Aorta (tissue), 5 donors: ENCODE results near the gene TOR1A. TPM values are rescaled to one million over a fixed set of nuclear protein-coding genes. Genes with fewer than 3 reads are reported as not detected.
A peak's percentile ranks its signal among the peaks of the same experiment; 100 is the strongest.

ENCODE experiments used
- ATAC-seq: fragments of 200-7000 bp; cut with Tn5 transposase; one replicate; pipeline ENCODE4 v1.9.1; 2022; ENCODE audit warnings: moderate library complexity; ENCODE audit not compliant: low FRiP score
- DNase-seq, 2 donors: peaks; one replicate each; pipeline ENCODE4 v3.0.0-alpha.2; 2020
- H3K27ac ChIP-seq, 2 donors: one replicate each; pipeline ENCODE4 v1.5.1; 2013; ENCODE audit warnings: low read length in 2 of 2, mild to moderate bottlenecking in 2 of 2, moderate library complexity in 2 of 2, control low read depth in 1 of 2, inconsistent platforms in 1 of 2, low read depth in 1 of 2
- H3K27me3 ChIP-seq, 2 donors: one replicate each; pipeline ENCODE4 v1.6.1; 2013; ENCODE audit warnings: control low read depth in 1 of 2, low read length in 1 of 2, mild to moderate bottlenecking in 1 of 2, moderate library complexity in 1 of 2; ENCODE audit not compliant: insufficient read depth in 2 of 2, control insufficient read depth in 1 of 2
- H3K36me3 ChIP-seq, 2 donors: one replicate each; pipeline ENCODE4 v1.6.1; 2013; ENCODE audit warnings: control low read depth in 1 of 2, low read length in 1 of 2, mild to moderate bottlenecking in 1 of 2; ENCODE audit not compliant: insufficient read depth in 2 of 2, control insufficient read depth in 1 of 2
- H3K4me1 ChIP-seq, 2 donors: one replicate each; pipeline ENCODE4 v1.6.1; 2013; ENCODE audit warnings: low read length in 2 of 2, control low read depth in 1 of 2, mild to moderate bottlenecking in 1 of 2, moderate library complexity in 1 of 2; ENCODE audit not compliant: insufficient read depth in 2 of 2, control insufficient read depth in 1 of 2
- H3K4me3 ChIP-seq, 2 donors: one replicate each; pipeline ENCODE4 v1.5.1; 2013; ENCODE audit warnings: low read length in 2 of 2, control low read depth in 1 of 2, mild to moderate bottlenecking in 1 of 2
- H3K9me3 ChIP-seq: one replicate; pipeline ENCODE4 v1.6.1; 2013; ENCODE audit warnings: mild to moderate bottlenecking, low read length; ENCODE audit not compliant: control insufficient read depth
- WGBS, 2 donors: extraction: QIAGEN DNeasy Blood & Tissue Kit; methylation state at CpG; one replicate each; pipeline ENCODE4 v1.1.7; 2013; 5-methylcytosine and 5-hydroxymethylcytosine counted together
- intact Hi-C, 2 donors: fragments of 100-400 bp; cut with DNase I; formaldehyde crosslinking; loops; one replicate each; pipeline versions ENCODE4 v1.14.2 to v1.15.0; 2022
- microRNA-seq, 2 donors: library from miRNA; unstranded; fragments of <30 nt; microRNA quantifications; one replicate each; pipeline ENCODE4 v1.2.0, GENCODE V29; 2020
- polyA plus RNA-seq, 2 donors: library from polyadenylated mRNA; stranded (reverse); fragments of 200-250 nt; gene quantifications; one replicate each; pipeline ENCODE4 v1.2.3, GENCODE V29; 2013
- total RNA-seq, 2 donors: library from RNA; stranded (reverse); fragmentation: NEBNext Ultra II Directional; extraction: Animal tissue kit (Norgen Biotek cat#: 25700); gene quantifications; one replicate each; pipeline ENCODE4 v1.2.1, GENCODE V29; 2021
- donor health status: healthy with polysubstance abuse.
- donor health status: Bipolar disorder and iron deficiency.
- donor health status: DM: no; HTN: no; CAD: no.
- donor health status: DM: no; HTN: no; CAD: no.
- donor health status: DM: yes; HTN: yes; CAD: no.

TOR1A gene
- total and polyA plus RNA-seq, 4 donors = 25.2 to 29.0 (median 26.4) TPM

- intact Hi-C loops = no loop called here
- Histone ChIP-seq H3K9me3 (no peaks in the 10 kb centered on the region), H3K27ac (no peak overlapping the region), H3K36me3 (no peaks in the 10 kb centered on the region), H3K27me3 (no peaks in the 10 kb centered on the region), H3K4me3 (no peak overlapping the region), H3K4me1 (no peaks in the 10 kb centered on the region)
- ATAC-seq = no peak
- no peak for DNase-seq
- WGBS, 2 donors = 95 to 97% methylated on average over 6 of the region's 6 CpGs
Measured at GRCh38 chr9:129768486-129768885, 55.5 kb downstream of the TOR1A start.

DNA sequence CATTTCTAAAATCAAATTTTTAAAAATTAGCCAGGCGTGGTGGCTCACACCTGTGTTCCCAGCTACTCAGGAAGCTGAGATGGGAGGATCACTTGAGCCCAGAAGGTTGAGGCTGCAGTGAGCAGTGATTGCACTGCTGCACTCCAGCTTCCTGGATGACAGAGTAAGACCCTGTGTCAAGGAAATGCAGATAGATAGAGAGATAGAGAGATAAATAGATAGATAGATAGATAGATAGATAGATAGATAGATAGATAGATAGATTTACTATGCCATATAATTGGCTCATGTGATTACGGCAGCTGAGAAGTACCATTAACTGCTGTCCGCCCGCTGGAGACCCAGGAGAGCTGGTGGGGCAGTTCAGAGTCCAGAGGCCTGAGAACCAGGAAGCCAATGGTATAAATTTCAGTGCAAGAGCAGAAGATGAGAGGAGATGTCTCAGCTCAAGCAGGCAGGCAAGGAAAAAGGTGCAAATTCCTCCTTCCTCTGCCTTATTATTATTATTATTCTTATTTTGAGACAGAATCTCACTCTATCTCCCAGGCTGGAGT is 58.1 kb downstream of the TOR1A start:
- no peak for DNase-seq
- no peaks in the 10 kb centered on the region for H3K36me3 ChIP-seq
- no peak for ATAC-seq
- no peak overlapping the region for H3K27ac ChIP-seq
- H3K27me3 ChIP-seq = no peaks in the 10 kb centered on the region
- H3K4me1 ChIP-seq = no peaks in the 10 kb centered on the region
- no peaks in the 10 kb centered on the region for H3K9me3 ChIP-seq
- intact Hi-C loops = no loop called here
- H3K4me3 ChIP-seq = no peak overlapping the region
- 95 to 96% methylated on average over 4 of the region's 4 CpGs for WGBS, 2 donors

DNA sequence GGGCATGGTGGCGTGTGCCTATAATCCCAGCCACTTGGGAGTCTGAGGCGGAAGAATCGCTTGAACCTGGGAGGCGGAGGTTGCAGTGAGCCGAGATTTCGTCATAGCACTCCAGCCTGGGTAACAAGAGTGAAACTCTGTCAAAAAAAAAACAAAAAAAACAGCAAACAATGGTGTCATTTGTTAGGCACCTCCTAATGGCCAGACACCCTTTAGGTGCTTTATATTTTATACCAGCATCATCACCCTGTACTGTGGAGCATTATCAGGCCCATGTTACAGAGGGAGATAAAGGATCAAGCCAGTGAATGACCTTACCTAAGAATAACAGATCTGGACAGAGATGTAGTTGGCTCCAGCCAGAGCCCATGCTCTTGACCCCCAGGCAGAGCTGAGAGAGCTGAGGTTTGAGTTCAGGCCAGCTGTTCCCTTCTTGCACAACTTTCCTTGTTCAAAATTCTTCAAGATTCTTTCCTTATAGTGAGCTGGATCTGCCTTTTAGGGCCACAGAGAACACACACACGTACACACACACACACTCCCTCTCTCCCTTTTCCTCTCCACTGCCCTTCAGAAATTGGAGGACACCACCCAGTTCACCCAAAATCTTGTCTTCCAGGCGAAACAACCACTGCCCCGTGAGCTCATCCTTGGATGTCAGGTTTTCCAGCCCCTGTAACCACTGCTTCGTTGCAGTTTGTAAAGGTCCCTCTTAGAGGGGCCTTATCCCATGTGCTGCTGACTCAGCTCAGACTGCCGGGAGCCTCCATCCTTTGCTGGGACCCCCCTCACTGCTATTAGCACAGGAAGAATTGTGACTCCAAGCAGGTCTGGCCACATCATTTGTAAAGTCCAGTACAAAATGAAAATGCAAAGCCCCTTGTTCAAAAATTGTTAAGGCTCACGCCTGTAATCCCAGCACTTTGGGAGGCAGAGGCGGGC is 60.7 kb downstream of the TOR1A start:
- Histone ChIP-seq H3K27me3 (no peaks in the 10 kb centered on the region), H3K4me1 (no peaks in the 10 kb centered on the region), H3K36me3 (no peaks in the 10 kb centered on the region), H3K9me3 (no peaks in the 10 kb centered on the region), H3K4me3 (no peak overlapping the region), H3K27ac (no peak overlapping the region)
- ATAC-seq = peak; percentile 55
- intact Hi-C loops = no loop called here
- WGBS, 2 donors = 82 to 83% methylated on average over 13 of the region's 13 CpGs
- no peak for DNase-seq

Small RNA genes within 50 kb of the gene (microRNA-seq; reads per million reads assigned to microRNA genes)
- 0 to 1.8 reads per million in 2 donors for gene MIR6855

Other genes starting within 250 kb of the TOR1A start
- under 1 TPM; 0.30 to 0.62 TPM for gene C9orf50, start 203.0 kb downstream of the TOR1A start, total RNA-seq
- gene C9orf50, start 203.0 kb downstream of the TOR1A start, polyA plus RNA-seq = 1 to 10 TPM in 1 of 2 donors, not detected in 1; 4.8 TPM
- gene NTMT1, start 198.0 kb downstream of the TOR1A start, total RNA-seq = 10 to 100 TPM; 22.7 to 25.6 TPM
- gene NTMT1, start 198.0 kb downstream of the TOR1A start, polyA plus RNA-seq = 10 to 100 TPM; 34.3 to 41.1 TPM
- 10 to 100 TPM; 15.8 to 20.8 TPM for gene ASB6, start 182.0 kb downstream of the TOR1A start, total RNA-seq
- 10 to 100 TPM in 1 of 2 donors, 1 to 10 TPM in 1; 6.0 to 20.3 TPM for gene ASB6, start 182.0 kb downstream of the TOR1A start, polyA plus RNA-seq
- 10 to 100 TPM; 51.9 to 68.8 TPM for gene PRRX2, start 158.5 kb downstream of the TOR1A start, total RNA-seq
- 10 to 100 TPM; 27.7 to 52.6 TPM for gene PRRX2, start 158.5 kb downstream of the TOR1A start, polyA plus RNA-seq
- 1 to 10 TPM; 3.5 to 9.1 TPM for gene PTGES, start 71.1 kb downstream of the TOR1A start, total RNA-seq
- gene PTGES, start 71.1 kb downstream of the TOR1A start, polyA plus RNA-seq = 1 to 10 TPM in 1 of 2 donors, under 1 TPM in 1; 0.13 to 2.3 TPM
- gene TOR1B, start 21.0 kb downstream of the TOR1A start, total RNA-seq = 10 to 100 TPM; 20.4 to 24.3 TPM
- gene TOR1B, start 21.0 kb downstream of the TOR1A start, polyA plus RNA-seq = 10 to 100 TPM; 11.4 to 19.5 TPM
- 10 to 100 TPM; 33.8 to 38.1 TPM for gene C9orf78, start 11.1 kb upstream of the TOR1A start, total RNA-seq
- gene C9orf78, start 11.1 kb upstream of the TOR1A start, polyA plus RNA-seq = 10 to 100 TPM; 67.5 to 93.0 TPM
- 10 to 100 TPM; 36.4 to 54.2 TPM for gene USP20, start 11.3 kb upstream of the TOR1A start, total RNA-seq
- 100 to 1,000 TPM in 1 of 2 donors, 10 to 100 TPM in 1; 15.9 to 108 TPM for gene USP20, start 11.3 kb upstream of the TOR1A start, polyA plus RNA-seq
- 10 to 100 TPM; 92.2 to 92.9 TPM for gene FNBP1, start 219.1 kb upstream of the TOR1A start, total RNA-seq
- 10 to 100 TPM; 21.9 to 35.4 TPM for gene FNBP1, start 219.1 kb upstream of the TOR1A start, polyA plus RNA-seq
- gene GPR107, start 229.8 kb upstream of the TOR1A start, total RNA-seq = 10 to 100 TPM; 43.3 to 48.2 TPM
- gene GPR107, start 229.8 kb upstream of the TOR1A start, polyA plus RNA-seq = 10 to 100 TPM in 1 of 2 donors, 1 to 10 TPM in 1; 7.4 to 26.9 TPM